ENCODE measurements around the gene NAA35. TPM values are rescaled to one million over a fixed set of nuclear protein-coding genes. Genes with fewer than 3 reads are reported as not detected.
"Not testable (repeated sequence)": the region's sequence is repeated elsewhere in the genome, so short reads cannot be mapped to it uniquely, and the experiment has no call there.

The NAA35 gene
- polyA plus RNA-seq, 2 donors, result 4.0 to 9.5 TPM

- Histone ChIP-seq H3K36me3 (ENCODE audit: control insufficient read depth in 2 of 2, insufficient read depth in 2 of 2, low read length in 1 of 2) (no peaks in the 10 kb centered on the region), H3K27ac (ENCODE audit: low read depth in 2 of 2, low read length in 1 of 2) (no peak overlapping the region)
These were observed 30.8 kb downstream of the NAA35 start for GRCh38 chr9:85971731-85972130.

DNA sequence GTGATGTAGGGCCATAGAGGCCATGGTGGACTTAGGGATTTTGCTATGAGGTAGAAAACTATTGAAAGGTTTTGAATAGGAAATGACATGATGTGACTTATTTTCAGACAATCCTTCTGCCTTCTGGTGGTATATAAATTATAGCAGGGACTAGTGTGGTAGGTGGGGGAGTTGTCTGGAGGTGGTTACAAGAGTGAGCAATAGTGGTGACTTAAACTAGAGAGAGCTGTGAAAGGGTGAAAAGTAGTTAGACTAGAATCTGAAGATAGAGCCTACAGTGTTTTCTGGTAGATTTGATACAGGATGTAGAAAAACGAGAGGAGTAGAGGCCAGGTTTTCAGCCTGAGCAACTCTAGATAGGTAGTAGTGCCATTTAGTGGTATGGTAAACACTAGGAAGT is 32.3 kb downstream of the NAA35 start:
- Histone ChIP-seq H3K4me1 (ENCODE audit: control insufficient read depth in 2 of 2, insufficient read depth in 2 of 2, low read length in 1 of 2) (no peaks in the 10 kb centered on the region), H3K27me3 (ENCODE audit: control insufficient read depth in 1 of 2, insufficient read depth in 2 of 2, low read length in 2 of 2) (no peaks in the 10 kb centered on the region), H3K4me3 (ENCODE audit: low read depth in 1 of 2, low read length in 2 of 2) (no peak overlapping the region), H3K36me3 (ENCODE audit: control insufficient read depth in 2 of 2, insufficient read depth in 2 of 2, low read length in 1 of 2) (no peaks in the 10 kb centered on the region), H3K27ac (ENCODE audit: low read depth in 2 of 2, low read length in 1 of 2) (no peak overlapping the region), H3K9me3 (ENCODE audit: control insufficient read depth in 2 of 2, insufficient read depth in 1 of 2, low read depth in 1 of 2, low read length in 1 of 2) (no peaks in the 10 kb centered on the region)
- 85 to 92% methylated on average over 1 of the region's 1 CpG for WGBS, 2 donors

More at GRCh38 chr9:85971731-85972130, 30.8 kb downstream of the NAA35 start:
- Histone ChIP-seq H3K27me3 (ENCODE audit: control insufficient read depth in 1 of 2, insufficient read depth in 2 of 2, low read length in 2 of 2) (no peaks in the 10 kb centered on the region), H3K9me3 (ENCODE audit: control insufficient read depth in 2 of 2, insufficient read depth in 1 of 2, low read depth in 1 of 2, low read length in 1 of 2) (no peaks in the 10 kb centered on the region), H3K4me1 (ENCODE audit: control insufficient read depth in 2 of 2, insufficient read depth in 2 of 2, low read length in 1 of 2) (no peaks in the 10 kb centered on the region), H3K4me3 (ENCODE audit: low read depth in 1 of 2, low read length in 2 of 2) (no peak overlapping the region)

GRCh38 chr9:85974055-85974547 is 33.2 kb downstream of the NAA35 start:
- 89 to 90% methylated on average over 5 of the region's 5 CpGs for WGBS, 2 donors
- H3K27me3 ChIP-seq (ENCODE audit: control insufficient read depth in 1 of 2, insufficient read depth in 2 of 2, low read length in 2 of 2); H3K4me1 ChIP-seq (ENCODE audit: control insufficient read depth in 2 of 2, insufficient read depth in 2 of 2, low read length in 1 of 2); H3K4me3 ChIP-seq (ENCODE audit: low read depth in 1 of 2, low read length in 2 of 2); H3K27ac ChIP-seq (ENCODE audit: low read depth in 2 of 2, low read length in 1 of 2); H3K9me3 ChIP-seq (ENCODE audit: control insufficient read depth in 2 of 2, insufficient read depth in 1 of 2, low read depth in 1 of 2, low read length in 1 of 2); H3K36me3 ChIP-seq (ENCODE audit: control insufficient read depth in 2 of 2, insufficient read depth in 2 of 2, low read length in 1 of 2): not testable (repeated sequence)

DNA sequence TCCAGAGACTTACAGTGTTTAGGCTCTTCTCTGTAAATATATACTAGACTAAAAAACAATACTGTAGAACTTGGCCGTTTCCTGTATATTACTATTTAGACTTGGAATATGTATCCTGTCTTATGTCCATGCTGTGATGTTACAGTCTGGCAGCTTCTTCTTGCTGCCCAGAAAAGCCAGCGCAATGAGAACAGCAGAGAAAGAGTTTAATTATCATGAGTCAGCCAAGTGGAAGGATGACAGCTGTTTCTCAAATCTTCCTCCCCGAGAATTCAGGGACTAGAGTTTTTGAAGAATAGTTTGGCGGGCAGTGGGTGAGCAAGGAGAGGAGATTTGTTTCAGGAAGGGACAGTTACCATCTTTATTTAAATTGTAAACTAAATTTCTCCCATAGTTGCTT is 37.5 kb downstream of the NAA35 start:
- Histone ChIP-seq H3K36me3 (ENCODE audit: control insufficient read depth in 2 of 2, insufficient read depth in 2 of 2, low read length in 1 of 2) (peaks cover 5% of the 10 kb centered on the region in 2 donors), H3K27me3 (ENCODE audit: control insufficient read depth in 1 of 2, insufficient read depth in 2 of 2, low read length in 2 of 2) (no peaks in the 10 kb centered on the region), H3K27ac (ENCODE audit: low read depth in 2 of 2, low read length in 1 of 2) (no peak overlapping the region), H3K9me3 (ENCODE audit: control insufficient read depth in 2 of 2, insufficient read depth in 1 of 2, low read depth in 1 of 2, low read length in 1 of 2) (no peaks in the 10 kb centered on the region), H3K4me3 (ENCODE audit: low read depth in 1 of 2, low read length in 2 of 2) (no peak overlapping the region), H3K4me1 (ENCODE audit: control insufficient read depth in 2 of 2, insufficient read depth in 2 of 2, low read length in 1 of 2) (no peaks in the 10 kb centered on the region)
- WGBS, 2 donors, result 82 to 87% methylated on average over 4 of the region's 4 CpGs

GRCh38 chr9:85981369-85981768 is 40.4 kb downstream of the NAA35 start:
- Histone ChIP-seq H3K4me3 (ENCODE audit: low read depth in 1 of 2, low read length in 2 of 2) (no peak overlapping the region), H3K9me3 (ENCODE audit: control insufficient read depth in 2 of 2, insufficient read depth in 1 of 2, low read depth in 1 of 2, low read length in 1 of 2) (no peaks in the 10 kb centered on the region), H3K36me3 (ENCODE audit: control insufficient read depth in 2 of 2, insufficient read depth in 2 of 2, low read length in 1 of 2) (peaks cover 5% of the 10 kb centered on the region in 2 donors), H3K4me1 (ENCODE audit: control insufficient read depth in 2 of 2, insufficient read depth in 2 of 2, low read length in 1 of 2) (no peaks in the 10 kb centered on the region), H3K27me3 (ENCODE audit: control insufficient read depth in 1 of 2, insufficient read depth in 2 of 2, low read length in 2 of 2) (no peaks in the 10 kb centered on the region), H3K27ac (ENCODE audit: low read depth in 2 of 2, low read length in 1 of 2) (no peak overlapping the region)
- WGBS, 2 donors, result 82 to 86% methylated on average over 3 of the region's 3 CpGs

GRCh38 chr9:85984457-85984856 is 43.5 kb downstream of the NAA35 start:
- no peak overlapping the region for H3K4me3 ChIP-seq (ENCODE audit: low read depth in 1 of 2, low read length in 2 of 2)
- peaks cover 5 to 9% of the 10 kb centered on the region in 2 donors for H3K36me3 ChIP-seq (ENCODE audit: control insufficient read depth in 2 of 2, insufficient read depth in 2 of 2, low read length in 1 of 2)
- no peaks in the 10 kb centered on the region for H3K27me3 ChIP-seq (ENCODE audit: control insufficient read depth in 1 of 2, insufficient read depth in 2 of 2, low read length in 2 of 2)
- no peaks in the 10 kb centered on the region for H3K9me3 ChIP-seq (ENCODE audit: control insufficient read depth in 2 of 2, insufficient read depth in 1 of 2, low read depth in 1 of 2, low read length in 1 of 2)
- no peak overlapping the region for H3K27ac ChIP-seq (ENCODE audit: low read depth in 2 of 2, low read length in 1 of 2)
- 100% methylated on average over 2 of the region's 2 CpGs for WGBS, 2 donors
- no peaks in the 10 kb centered on the region for H3K4me1 ChIP-seq (ENCODE audit: control insufficient read depth in 2 of 2, insufficient read depth in 2 of 2, low read length in 1 of 2)

- WGBS, 2 donors, result 77 to 90% methylated on average over 3 of the region's 3 CpGs
- H3K27me3 ChIP-seq (ENCODE audit: control insufficient read depth in 1 of 2, insufficient read depth in 2 of 2, low read length in 2 of 2), result no peaks in the 10 kb centered on the region
These were observed 46.3 kb downstream of the NAA35 start for GRCh38 chr9:85987236-85987635.

DNA sequence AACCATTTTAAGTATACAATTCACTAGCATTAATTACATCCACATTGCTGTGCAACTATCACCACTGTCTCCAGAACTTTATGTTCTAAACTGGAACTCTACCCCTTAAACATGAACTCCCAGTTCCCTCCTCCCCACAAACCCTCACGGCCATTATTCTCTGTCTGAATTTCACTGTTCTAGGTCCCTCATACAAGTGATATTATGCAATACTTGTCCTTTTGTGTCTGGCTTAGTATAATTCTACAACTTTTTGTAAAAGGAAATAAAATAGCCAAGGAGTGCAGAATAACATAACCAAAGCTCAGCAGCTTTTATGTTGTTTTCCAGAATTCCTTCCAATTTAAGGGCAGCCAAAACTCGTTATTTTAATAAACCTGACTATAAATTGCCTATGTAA is 53.2 kb downstream of the NAA35 start:
- Histone ChIP-seq H3K9me3 (ENCODE audit: control insufficient read depth in 2 of 2, insufficient read depth in 1 of 2, low read depth in 1 of 2, low read length in 1 of 2) (no peaks in the 10 kb centered on the region), H3K4me1 (ENCODE audit: control insufficient read depth in 2 of 2, insufficient read depth in 2 of 2, low read length in 1 of 2) (no peaks in the 10 kb centered on the region), H3K4me3 (ENCODE audit: low read depth in 1 of 2, low read length in 2 of 2) (no peak overlapping the region), H3K27ac (ENCODE audit: low read depth in 2 of 2, low read length in 1 of 2) (no peak overlapping the region), H3K27me3 (ENCODE audit: control insufficient read depth in 1 of 2, insufficient read depth in 2 of 2, low read length in 2 of 2) (no peaks in the 10 kb centered on the region), H3K36me3 (ENCODE audit: control insufficient read depth in 2 of 2, insufficient read depth in 2 of 2, low read length in 1 of 2) (peaks cover 0 to 2% of the 10 kb centered on the region in 2 donors)
- WGBS, 2 donors, result 84 to 90% methylated on average over 2 of the region's 2 CpGs

More at GRCh38 chr9:85987236-85987635, 46.3 kb downstream of the NAA35 start:
- Histone ChIP-seq H3K9me3 (ENCODE audit: control insufficient read depth in 2 of 2, insufficient read depth in 1 of 2, low read depth in 1 of 2, low read length in 1 of 2) (no peaks in the 10 kb centered on the region), H3K27ac (ENCODE audit: low read depth in 2 of 2, low read length in 1 of 2) (no peak overlapping the region), H3K36me3 (ENCODE audit: control insufficient read depth in 2 of 2, insufficient read depth in 2 of 2, low read length in 1 of 2) (peaks cover 0 to 4% of the 10 kb centered on the region in 2 donors), H3K4me3 (ENCODE audit: low read depth in 1 of 2, low read length in 2 of 2) (no peak overlapping the region), H3K4me1 (ENCODE audit: control insufficient read depth in 2 of 2, insufficient read depth in 2 of 2, low read length in 1 of 2) (no peaks in the 10 kb centered on the region)

- Histone ChIP-seq H3K9me3 (ENCODE audit: control insufficient read depth in 2 of 2, insufficient read depth in 1 of 2, low read depth in 1 of 2, low read length in 1 of 2) (no peaks in the 10 kb centered on the region), H3K4me3 (ENCODE audit: low read depth in 1 of 2, low read length in 2 of 2) (no peak overlapping the region), H3K27me3 (ENCODE audit: control insufficient read depth in 1 of 2, insufficient read depth in 2 of 2, low read length in 2 of 2) (no peaks in the 10 kb centered on the region), H3K27ac (ENCODE audit: low read depth in 2 of 2, low read length in 1 of 2) (no peak overlapping the region), H3K4me1 (ENCODE audit: control insufficient read depth in 2 of 2, insufficient read depth in 2 of 2, low read length in 1 of 2) (no peaks in the 10 kb centered on the region), H3K36me3 (ENCODE audit: control insufficient read depth in 2 of 2, insufficient read depth in 2 of 2, low read length in 1 of 2) (peaks cover 0 to 2% of the 10 kb centered on the region in 2 donors)
These were observed 54.2 kb downstream of the NAA35 start for GRCh38 chr9:85995097-85995496.

DNA sequence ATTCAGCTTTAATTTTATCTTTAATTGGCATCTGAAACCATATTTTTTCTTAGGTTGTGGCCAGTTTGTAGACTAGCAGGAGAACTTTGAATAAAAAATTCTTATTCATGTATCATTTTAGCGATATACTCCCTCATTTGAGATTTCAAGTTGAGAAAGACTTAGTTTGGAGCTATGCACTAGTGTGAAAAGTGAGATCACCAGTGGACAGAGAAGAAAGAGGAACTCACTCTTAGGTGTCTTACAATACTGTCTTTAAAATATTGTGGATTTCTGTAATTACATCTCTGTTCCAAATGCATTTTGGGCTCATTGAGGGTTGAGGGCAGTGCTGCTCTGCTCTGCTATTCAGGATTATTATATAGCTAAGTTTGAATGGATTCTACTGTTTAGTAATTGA is 54.7 kb downstream of the NAA35 start:
- Histone ChIP-seq H3K4me3 (ENCODE audit: low read depth in 1 of 2, low read length in 2 of 2) (no peak overlapping the region), H3K27ac (ENCODE audit: low read depth in 2 of 2, low read length in 1 of 2) (no peak overlapping the region), H3K27me3 (ENCODE audit: control insufficient read depth in 1 of 2, insufficient read depth in 2 of 2, low read length in 2 of 2) (no peaks in the 10 kb centered on the region), H3K4me1 (ENCODE audit: control insufficient read depth in 2 of 2, insufficient read depth in 2 of 2, low read length in 1 of 2) (no peaks in the 10 kb centered on the region), H3K9me3 (ENCODE audit: control insufficient read depth in 2 of 2, insufficient read depth in 1 of 2, low read depth in 1 of 2, low read length in 1 of 2) (no peaks in the 10 kb centered on the region), H3K36me3 (ENCODE audit: control insufficient read depth in 2 of 2, insufficient read depth in 2 of 2, low read length in 1 of 2) (peaks cover 0 to 2% of the 10 kb centered on the region in 2 donors)
- WGBS, 2 donors, result 98 to 99% methylated on average over 1 of the region's 1 CpG

Data from esophagus (tissue), 2 donors.